GM19395 (cell line): ENCODE data around the gene PTPN22.

ENCODE experiments used
- ATAC-seq: cut with Tn5 transposase; IDR thresholded peaks from one replicate; pipeline ENCODE4 v1.9.1; 2021; ENCODE audit warnings: mild to moderate bottlenecking, moderate library complexity; ENCODE audit not compliant: unreplicated experiment

Gene PTPN22

DNA sequence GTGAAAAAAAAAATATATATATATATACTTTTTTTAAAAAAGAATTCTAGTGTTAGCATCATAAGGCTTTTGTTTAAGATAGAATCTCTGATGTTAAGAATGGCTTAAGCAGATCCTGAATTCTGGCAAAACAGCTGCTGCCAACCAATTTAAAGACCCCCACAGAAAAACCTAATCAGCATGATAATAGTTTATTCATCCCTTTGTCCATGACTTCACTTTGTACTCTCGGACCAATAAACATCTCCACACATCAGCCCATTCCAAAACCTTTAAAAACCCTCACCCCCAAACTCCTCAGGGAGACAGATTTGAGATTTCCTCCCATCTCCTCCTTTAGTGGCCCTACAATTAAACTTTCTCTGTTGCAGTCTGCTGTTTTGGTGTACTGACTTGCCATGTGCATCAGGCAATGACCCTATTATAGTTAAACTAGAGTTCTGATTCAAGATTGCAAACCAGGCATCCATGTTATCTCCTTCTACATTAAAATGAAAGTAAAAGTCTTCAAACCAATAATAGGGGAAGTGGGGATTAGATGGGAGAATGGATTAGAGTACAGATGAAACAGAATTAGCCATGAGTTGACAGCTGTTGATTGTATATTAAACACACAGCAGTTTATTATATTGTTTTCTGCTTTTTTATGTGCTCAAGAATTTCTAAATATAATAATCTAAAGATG lies 102.5 kb downstream of the PTPN22 start:
- no peak for ATAC-seq

DNA sequence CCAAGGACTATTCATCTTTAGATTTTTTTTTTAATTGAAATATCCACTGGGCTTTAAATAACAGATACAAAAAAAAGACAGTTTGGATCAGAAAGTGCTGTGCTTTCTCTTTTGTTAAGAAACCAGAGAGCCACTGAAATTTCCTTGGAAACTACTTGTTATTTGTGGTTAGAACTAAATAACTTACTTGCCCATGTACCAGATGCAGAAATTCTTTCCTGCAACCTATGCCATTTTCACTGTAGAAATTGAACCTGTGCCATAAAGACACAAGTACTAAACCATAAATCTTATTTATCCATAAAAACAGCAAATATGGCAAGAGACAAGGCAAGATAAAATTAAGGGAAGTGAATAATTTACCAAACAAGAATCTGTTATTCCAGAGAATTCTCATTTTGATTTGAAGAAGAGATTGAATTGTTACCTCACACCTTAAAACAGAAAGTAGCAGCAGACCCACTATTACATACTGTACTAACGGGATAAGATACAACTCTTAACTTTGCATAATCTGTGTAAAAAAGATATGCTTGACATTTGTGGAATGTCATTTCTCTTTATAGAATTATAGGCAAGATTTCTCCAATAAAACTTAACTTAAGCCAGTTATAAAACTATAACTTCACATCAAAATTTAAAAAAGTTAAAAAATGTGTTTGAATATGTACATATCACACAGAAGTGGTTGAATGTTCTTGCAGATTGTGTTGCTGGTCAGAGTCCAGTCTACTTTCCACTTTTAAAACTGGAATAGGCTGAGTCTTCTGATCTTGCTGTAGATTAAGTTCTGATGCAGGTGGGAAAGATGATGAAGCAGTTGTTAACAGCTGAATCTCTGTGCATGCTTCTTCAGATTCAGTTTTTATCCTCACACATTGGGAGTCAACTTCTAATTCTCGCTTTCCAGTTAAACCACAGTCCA lies 105.9 kb downstream of the PTPN22 start:
- ATAC-seq, result no peak
